Renal cortical epithelial cell (primary cell): Measurements from ENCODE around the gene GPD1L. TPM values are rescaled to one million over a fixed set of nuclear protein-coding genes. Genes with fewer than 3 reads are reported as not detected.
"Not testable (repeated sequence)": the region's sequence is repeated elsewhere in the genome, so short reads cannot be mapped to it uniquely, and the experiment has no call there.

Source experiments
- DNase-seq: peaks from one replicate; pipeline ENCODE4 v3.0.0-alpha.2; 2011; ENCODE audit warnings: low read depth
- total RNA-seq: library from RNA; depleted of rRNA; stranded (reverse); fragments of >200 nt; gene quantifications from 2 replicates; pipeline ENCODE4 v1.2.3, GENCODE V29; 2014

The GPD1L gene
- total RNA-seq = 14.2 and 17.2 TPM in 2 replicates

DNA sequence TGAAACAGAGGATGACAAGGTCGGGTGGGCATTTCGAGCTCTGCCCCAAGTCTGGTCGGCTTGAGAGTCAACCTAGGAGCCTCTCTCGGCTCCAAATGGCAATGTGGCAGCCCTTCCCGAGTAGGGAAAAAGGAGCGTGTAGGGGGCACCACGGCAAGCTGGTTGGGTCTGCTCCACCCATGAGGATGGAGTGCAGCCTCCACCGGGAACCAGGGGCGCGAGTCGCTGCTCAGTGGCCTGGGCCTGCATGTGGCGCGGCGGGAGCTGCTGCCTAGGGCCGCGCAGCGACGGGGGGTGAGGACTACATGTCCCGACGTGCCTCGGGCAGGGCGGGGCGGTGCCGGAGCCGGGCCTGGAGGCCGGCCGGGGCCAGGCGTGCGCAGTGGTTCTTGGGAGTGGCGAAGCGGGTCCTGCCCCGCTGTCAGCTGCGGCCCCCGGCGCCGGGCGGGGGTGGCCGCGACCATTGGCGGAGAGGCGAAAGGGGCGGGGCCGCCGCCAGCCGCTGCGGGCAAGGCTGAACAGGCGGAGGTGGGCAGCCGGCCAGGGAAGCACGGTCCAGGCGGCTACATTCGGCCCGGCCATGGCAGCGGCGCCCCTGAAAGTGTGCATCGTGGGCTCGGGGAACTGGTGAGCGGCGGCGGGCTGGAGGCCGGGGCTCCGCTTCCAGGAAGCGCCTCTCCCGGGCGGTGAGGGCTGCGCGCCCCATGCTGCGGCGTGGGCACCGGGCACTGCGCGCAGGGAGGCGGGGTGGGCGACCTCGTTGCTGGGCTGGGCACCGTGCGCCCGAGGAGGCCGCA is at the start of gene GPD1L:
Gene GPD1L, plus strand, starts transcription at position 489 of the 797 bp plus-strand sequence. Its CDS starts 92 bp downstream, at position 581.
- peak; percentile 80 for DNase-seq

DNA sequence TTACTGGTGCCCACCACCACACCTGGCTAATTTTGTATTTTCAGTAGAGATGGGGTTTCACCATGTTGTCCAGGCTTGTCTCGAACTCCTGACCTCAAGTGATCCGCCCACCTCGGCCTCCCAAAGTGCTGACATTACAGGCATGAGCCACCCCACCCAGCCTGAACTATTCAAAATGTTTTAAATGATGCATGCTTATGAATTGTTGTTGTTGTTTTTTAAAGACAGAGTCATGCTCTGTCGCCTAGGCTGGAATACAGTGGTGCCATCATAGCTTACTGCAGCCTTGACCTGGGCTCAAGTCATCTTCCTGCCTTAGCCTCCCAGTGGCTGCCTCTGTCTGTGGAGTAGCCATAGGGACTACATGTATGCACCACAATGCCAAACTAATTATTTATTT is 48.0 kb upstream of the GPD1L start:
- not testable (repeated sequence) for DNase-seq

DNA sequence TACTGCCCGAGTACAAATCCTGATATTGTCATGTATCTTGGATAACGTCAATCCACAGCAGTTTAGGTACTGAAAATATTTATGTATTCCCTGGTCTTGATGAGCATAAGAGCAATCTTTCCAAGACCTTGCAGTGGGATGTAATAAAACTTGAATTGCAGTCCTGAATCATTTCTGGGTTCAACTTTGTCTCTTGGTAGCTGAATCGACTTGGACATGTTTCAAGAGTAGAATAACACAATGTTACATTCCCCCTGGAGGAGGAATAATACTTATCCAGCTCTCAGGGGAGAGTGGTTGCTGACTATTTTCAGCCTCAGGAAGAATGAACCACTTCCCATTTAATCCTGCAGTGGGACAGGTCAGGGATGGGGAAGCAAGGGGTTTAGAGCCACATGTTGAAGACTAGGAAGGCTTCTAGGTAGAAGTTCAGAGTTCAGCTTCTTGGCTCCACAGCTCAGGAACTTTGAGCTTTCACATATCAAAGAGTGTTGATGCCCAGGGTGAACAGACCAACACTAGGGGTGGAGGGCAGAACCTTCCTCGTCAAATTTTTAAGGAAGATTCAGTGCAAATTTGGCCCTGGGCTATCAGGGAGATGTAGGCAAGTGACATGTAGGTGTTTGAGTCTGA is 43.4 kb upstream of the GPD1L start:
- DNase-seq = no peak

DNA sequence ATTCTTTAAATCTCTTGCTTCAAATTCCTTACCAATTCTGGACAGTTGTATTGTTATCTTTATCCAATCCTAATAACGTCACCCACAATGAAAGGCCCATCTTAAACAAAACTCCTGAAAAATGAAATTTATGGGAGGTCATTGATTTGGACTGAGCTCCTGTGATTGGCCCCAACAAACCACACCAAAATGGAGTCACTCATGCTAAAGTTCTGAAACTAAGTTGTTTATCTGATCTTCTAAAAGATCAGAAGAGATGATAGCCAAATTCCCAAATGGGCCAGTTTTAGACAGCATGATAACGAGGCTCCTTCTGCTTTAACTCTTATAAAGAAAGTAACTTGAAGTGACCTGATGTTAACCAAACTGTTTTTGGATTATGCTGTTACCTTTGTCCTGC is 39.7 kb upstream of the GPD1L start:
- no peak for DNase-seq

- not testable (repeated sequence) for DNase-seq
These were observed 32.2 kb upstream of the GPD1L start for GRCh38 chr3:32074194-32074593.

DNA sequence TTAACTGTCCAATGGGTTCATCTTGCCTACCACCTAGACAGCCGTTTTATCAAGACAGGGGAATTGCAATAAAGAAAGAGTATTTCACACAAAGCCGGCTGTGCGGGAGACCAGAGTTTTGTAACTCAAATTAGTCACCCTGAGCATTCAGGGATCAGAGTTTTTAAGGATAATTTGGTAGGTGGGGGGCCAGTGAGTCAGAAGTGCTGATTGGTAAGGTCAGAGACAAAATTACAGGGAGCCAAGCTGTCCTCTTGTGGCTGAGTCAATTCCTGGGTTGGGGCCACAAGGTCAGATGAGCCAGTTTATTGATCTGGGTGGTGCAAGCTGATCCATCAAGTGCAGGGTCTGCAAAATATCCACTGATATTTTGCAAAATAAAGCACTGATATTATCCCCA is 29.9 kb upstream of the GPD1L start:
- DNase-seq = peak; percentile 50

GRCh38 chr3:32077260-32078084 is 28.9 kb upstream of the GPD1L start:
- peak; percentile 53 for DNase-seq

- DNase-seq = no peak
These were observed 28.3 kb upstream of the GPD1L start for GRCh38 chr3:32078085-32078634.

DNA sequence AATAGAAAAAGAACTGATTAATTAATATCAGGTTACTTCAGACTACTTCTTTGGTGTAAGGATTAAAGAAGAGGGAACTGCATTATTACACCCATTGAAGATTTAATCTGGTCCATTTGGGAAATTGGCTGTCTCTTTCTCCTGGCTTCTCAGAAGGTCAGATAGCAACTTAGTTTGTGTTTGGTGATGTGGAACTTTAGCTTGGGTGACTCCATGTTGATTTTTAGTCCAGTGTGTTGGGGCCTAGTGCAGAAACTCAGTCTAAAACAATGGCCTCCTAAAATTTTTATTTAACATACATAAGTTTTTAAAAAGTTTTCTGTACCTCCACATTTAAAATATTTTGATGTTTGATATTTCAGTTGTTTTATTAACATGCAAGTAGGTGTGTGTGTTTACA is 27.6 kb upstream of the GPD1L start:
- no peak for DNase-seq

DNA sequence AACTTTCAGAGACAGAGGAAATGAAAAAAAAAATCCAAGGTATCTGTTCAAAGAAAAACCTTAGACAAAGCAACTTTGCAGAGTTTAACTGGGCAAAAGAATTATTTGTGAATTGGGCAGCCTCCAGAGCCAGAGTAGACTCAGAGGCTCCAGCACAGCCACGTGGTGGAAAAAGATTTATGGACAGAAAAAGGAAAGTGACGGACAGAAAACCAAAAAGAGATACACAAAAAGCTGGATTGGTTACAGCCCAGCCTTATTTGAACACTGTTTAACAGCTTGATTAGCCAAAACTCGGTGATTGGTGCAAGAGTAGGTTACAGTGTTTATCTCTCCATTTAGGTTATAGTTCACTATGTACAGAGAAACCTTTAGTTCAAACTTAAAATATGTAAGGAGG is 23.7 kb upstream of the GPD1L start:
- DNase-seq = no peak

GRCh38 chr3:32083702-32084270 is 22.6 kb upstream of the GPD1L start:
- DNase-seq = no peak

- no peak for DNase-seq
These were observed 21.6 kb upstream of the GPD1L start for GRCh38 chr3:32084870-32085269.

- no peak for DNase-seq
These were observed 20.0 kb upstream of the GPD1L start for GRCh38 chr3:32086464-32086863.

DNA sequence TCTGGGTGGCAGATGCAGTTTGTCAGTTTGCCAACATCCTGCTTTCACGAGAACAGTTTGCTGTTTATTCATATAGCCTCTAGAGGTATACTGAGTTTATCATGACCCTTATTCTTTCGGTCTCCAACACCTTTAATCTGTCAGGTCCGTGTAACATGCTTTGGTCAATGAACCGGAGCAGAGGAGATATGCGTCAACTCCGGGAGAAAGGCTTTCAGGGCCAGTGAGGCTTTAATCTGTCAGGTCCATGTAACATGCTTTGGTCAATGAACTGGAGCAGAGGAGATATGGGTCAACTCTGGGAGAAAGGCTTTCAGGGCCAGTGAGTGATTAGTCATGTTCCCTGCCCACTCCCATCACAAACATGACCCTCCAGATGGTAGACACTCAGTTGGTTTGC is 16.9 kb upstream of the GPD1L start:
- DNase-seq = peak; percentile 69

GRCh38 chr3:32093204-32093603 is 13.2 kb upstream of the GPD1L start:
- DNase-seq = no peak

DNA sequence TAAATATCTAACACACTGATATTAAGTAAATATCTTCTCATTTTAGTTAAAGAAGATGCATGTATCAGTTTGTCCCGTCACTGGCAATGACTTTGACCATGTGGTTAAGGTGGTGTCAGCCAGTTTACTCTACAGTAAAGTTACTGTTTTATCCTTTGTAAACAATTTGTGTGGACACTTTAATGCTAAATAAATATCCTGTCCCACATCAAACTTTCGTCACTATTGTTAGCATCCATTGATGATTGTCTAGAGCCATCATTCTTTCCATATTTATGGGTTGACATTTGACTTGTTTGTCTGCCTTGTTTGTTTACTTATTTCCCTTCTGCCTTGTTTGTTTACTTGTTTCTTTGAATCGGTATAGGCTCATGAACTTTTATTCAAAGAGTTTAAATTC is 11.0 kb upstream of the GPD1L start:
- no peak for DNase-seq

- DNase-seq = no peak
These were observed 8.7 kb upstream of the GPD1L start for GRCh38 chr3:32097768-32098167.

GRCh38 chr3:32098528-32098927 is 7.9 kb upstream of the GPD1L start:
- DNase-seq = no peak

- no peak for DNase-seq
These were observed 6.0 kb upstream of the GPD1L start for GRCh38 chr3:32100465-32100864.

GRCh38 chr3:32102289-32102688 is 4.1 kb upstream of the GPD1L start:
- no peak for DNase-seq

- no peak for DNase-seq
These were observed 1.9 kb upstream of the GPD1L start for GRCh38 chr3:32104492-32104891.
